HUDEP-2 (cell line): ENCODE measurements around the gene TTC9.

Experiments used
- DNase-seq, 76 experiments: peaks; one replicate each; lab custom pipeline; 2025; ENCODE audit not compliant: unreplicated experiment in 76 of 76; lab: John Stamatoyannopoulos, UW

TTC9 gene

DNA sequence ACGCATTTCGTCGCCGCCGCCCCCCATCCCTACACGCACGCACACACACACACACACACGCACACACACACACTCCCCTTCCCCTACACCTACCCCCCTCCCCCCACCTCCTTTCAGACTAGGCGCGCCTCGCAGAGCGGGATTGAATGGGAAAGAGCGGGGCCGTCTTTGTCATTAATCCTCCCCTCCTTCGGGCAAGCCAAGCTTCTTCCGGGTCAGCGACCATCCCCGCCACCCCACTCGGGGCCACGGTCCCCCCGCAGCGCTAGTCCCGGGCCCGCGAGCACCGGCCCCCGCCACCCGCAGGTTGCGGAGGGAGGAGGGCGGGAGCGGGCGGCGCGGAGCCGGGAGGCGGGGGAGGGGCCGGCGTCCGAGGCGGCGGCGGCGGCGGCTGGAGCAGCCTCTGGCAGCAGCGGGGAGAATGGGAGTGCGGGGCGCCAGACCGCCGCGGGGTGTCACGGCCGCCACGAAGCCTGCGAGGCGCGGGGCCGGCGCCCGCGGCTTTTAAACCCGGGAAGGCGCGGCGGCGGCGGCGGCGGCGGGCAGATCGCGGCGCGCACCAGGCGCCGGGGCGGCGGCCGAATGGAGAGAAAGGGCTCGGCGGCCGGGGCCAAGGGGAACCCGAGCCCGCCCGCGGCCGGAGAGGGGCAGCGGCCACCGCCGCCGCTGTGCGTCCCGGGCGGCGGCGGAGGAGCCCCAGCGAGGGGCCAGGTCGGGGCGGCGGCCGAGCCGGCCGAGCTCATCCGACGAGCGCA is at the start of gene TTC9:
Gene TTC9 (plus strand): TSS at position 369 of the 755 bp plus-strand sequence. CDS start 214 bp downstream, at position 583.
- DNase-seq = no peak

DNA sequence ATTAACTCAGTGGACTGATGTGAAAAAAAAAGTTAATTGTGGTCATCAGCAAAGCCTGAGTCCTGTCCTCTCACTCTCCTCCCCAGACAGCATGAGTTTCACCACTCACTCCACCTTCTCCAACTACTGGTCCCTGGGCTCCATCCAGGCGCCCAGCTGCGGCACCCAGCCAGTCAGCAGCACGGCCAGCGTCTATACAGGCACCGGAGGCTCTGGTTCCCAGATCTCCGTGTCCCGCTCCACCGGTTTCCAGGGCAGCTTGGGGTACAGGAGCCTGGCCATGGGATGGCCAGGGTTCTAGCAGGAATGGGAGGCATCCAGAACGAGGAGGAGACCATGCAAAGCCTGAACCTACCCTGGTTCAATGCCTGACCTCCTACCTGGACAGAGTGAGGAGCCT is 47.3 kb upstream of the TTC9 start:
- DNase-seq = no peak

DNA sequence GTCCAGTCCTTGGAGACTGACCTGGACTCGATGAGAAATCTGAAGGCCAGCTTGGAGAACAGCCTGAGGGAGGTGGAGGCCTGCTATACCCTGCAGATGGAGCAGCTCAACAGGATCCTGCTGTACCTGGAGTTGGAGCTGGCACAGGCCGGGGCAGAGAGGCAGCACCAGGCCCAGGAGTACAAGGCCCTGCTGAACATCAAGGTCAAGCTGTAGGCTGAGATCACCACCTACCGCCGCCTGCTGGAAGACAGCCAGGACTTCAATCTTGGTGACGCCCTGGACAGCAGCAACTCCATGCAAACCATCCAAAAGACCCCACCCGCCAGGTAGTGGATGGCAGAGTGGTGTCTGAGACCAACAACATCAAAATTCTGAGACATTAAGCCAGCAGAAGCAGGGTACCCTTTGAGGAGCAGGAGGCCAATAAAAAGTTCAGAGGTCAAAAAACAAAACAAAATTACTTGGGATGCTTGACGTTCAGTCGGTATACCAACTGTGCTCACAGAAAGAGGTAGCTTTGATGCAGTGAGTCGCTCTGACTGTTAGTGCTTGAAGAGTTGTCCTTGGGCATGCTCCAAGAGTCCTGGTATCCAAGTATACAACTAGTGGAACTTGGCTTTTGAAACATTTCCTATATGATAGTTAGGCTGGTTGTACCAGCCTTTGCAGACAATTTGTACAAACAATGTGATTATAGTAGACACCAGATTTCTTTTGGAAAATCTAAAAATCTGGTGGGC is 46.1 kb upstream of the TTC9 start:
- DNase-seq = peak in 9 of 76 experiments; percentile 0 to 14 (median 3)

DNA sequence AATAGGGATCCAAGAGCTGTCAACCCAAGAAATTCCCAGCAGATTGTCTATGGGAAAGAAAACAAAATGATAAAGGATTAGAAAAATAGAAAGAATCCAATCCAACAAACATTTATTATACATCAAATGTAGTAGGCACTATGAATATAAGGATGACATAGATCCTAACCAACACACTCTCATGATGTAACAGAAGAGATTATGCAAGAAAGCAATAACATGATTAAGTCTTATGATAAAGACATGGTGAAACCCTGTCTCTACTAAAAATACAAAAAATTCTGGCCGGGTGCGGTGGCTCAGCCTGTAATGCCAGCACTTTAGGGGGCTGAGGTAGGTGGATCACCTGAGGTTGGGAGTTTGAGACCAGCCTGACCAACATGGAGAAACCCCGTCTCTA is 44.0 kb upstream of the TTC9 start:
- no peak for DNase-seq

DNA sequence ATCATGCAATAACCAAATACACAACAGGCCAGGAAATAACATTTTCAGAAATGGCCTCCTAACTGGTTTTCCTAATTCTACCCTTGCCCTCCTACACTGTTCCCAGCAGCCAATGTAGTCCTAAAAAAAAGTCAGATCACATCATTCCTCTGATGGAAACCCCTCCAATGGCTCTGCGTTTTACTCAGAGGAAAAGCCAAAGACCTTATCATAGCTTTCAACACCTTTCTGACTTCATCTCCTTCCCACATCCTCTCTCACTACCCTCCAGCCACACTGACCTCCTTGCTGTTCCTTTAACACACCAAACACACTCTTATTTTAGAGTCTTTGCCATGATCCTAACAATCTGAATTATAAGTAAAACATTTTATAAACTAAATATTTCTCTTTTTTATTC is 42.4 kb upstream of the TTC9 start:
- DNase-seq = no peak

DNA sequence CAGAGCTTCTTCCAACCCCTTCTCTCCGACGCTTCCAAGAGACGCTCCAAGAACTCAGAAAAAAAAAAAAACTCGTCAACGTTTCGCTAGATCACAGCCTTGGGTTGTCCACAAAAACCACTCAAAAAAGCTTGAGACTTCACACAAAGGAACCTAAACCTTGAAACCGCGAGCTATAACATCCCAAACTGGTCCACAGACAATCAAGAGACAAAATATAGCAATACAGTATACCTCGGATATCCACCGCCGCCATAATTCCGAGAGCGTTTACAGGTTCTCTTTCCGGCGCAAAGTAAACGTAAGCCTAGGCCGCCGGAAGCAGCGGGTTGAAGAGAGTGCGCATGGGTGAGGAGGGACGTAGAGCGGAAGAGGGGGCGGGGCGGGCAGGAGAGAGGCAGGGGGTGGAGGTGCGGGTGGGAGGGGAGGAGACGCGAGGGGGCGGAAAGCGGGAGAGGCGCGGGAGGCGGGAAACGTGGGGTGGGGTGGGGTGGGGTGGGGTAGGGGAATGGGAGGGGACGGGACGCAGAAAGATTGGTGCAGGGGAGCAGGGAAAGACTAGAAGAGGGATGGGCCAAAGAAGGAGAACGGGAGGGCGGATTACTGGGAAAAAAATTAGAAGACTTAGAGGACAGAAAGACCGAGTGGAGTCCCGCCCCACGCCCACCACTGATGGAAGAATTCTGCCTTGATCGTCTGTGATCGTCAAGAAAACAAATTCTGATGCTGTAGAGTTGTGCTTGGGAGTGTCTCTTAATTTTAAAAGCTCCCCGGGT is 41.1 kb upstream of the TTC9 start, which contains the start of gene MED6:
Gene MED6 (minus strand): TSS at position 274 of the 776 bp plus-strand sequence. CDS start 18 bp downstream, at position 256.
- DNase-seq = peak in 74 of 76 experiments; percentile 2 to 91 (median 79)

DNA sequence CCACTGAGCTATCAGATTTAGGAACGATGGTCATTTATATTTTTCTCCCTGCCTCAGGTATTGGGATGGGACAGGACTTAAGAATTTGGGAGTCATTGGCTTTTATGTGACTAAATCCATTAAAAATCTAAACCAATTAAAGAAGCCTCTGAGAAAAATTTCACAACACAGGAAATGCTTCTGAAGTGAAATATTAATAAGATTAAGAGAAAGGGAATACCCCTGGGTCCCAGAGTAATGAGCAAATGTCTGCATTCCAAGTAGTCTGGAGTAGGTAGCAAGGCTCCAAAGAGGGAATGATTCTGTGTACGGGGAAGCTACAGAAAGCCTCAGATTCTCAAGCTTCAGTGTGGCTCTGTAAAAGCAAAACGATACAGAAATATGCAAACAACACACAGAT is 40.6 kb upstream of the TTC9 start:
- DNase-seq = no peak

DNA sequence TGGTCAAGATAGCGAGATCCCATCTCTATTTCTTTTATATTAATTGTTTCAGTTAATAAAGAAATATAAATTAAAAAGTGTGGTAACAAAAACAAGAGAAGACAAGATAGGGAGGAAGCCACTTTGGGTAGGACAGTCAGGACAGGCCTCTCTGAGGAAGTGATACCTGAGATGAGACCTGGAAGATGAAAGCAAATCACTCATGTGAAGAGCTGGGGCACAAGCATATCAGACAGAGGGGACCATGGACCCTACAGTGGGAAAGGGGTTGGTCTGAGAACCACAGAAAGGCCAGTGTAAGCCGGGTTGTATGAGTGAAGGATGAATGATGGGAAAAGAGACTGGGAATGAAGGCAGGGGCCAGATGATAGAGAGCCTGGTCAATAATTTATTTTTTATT is 39.5 kb upstream of the TTC9 start:
- DNase-seq = no peak

DNA sequence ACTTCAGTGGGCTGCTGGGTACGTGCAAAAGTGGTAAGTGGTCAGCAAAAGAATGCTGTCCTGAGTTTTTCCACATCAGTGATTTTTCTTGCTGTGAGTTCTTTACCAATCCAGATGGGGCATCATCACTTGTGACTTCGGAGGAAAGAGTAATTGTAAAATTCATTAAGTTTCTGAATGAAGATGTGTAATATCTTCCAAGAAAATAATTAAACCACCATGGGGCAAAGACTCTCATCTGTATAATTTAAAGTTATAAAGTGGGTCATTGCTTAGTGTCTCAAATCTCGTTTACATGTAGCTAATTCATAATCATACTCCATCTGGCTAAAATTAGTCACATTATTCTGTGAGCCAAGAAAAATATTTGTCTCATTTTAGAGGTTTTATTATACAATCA is 30.5 kb upstream of the TTC9 start:
- no peak for DNase-seq

DNA sequence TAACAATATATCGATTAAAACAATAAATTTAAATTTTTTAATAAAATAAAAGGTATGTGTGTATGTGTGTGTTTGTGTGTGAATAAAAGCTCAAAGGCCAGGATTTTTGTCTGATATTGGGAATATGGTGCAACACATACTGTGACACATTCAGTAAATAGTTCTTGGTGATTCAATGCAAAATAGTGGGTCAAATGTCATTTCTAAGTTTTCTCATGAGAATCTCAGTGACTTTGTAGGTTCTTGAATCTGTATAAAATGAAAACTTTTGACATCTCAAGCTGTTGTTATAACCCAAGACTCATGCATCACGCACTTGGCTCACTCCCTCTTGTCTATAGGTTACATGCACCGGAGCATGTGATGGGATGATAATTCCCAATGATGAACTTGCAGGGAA is 25.1 kb upstream of the TTC9 start:
- no peak for DNase-seq

DNA sequence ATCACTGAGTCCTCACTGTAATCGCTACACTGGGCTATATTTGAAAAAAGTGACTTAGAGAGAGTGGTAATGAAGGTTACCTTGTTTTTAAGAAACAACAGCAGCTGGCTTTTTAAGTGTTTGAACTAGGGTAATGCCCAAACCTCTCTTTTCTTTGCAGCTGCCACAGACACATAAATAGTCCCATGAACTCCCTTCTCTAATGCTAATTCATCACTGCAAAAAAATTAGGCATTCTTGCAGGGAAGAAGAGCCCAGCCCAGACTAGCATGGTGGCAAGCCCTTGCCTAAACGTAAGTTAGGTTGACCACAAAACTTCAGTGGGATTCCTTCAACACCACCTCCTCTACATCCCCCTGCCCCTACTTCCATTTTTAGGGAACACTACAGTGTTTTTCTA is 23.4 kb upstream of the TTC9 start:
- no peak for DNase-seq

DNA sequence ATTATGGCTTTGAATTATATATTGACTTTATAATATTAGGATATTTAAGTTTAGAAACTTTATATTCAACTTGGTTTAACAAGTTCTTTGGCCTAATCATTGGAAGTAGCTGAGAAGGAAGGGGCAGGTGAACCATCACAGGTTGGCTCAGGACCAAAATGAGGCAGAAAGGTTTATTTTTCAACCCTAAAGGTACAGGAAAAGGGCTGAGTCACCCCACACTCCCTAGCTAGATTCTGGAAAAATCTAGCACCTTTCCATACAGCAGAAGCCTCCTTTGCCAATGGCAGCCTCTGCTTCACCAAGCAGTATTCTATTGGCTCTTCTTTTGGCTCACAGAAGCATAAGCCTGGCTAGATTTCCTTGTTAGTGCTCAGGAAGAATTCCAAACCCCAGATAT is 22.0 kb upstream of the TTC9 start:
- no peak for DNase-seq

DNA sequence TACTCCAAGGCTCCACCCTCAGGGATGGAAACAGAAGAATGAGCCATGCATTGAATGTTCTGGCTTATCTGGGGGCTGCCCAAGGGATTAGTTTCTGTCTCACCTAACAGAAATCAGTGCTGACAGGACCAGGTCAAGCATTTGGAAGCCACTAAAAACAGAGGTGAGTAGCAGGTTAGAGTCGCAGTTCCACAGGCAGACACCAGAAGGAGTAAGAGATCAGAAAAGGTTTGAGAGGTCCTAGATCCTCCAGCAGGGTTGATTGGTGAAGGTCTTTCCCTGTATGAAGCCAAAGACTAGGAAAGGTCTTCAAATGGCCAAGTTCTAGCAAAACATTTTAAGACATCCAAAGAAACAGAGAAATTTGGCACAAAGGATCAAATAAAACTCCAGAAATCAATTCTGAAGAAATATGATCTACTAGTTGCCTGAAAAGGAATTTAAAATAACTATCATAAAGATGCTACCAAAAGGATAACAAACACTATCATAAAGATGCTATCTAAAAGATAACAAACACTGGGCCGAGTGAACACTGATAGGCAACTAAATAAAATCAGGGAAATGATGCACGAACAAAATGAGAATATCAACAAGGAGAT is 19.5 kb upstream of the TTC9 start:
- peak in 9 of 76 experiments; percentile 1 to 29 (median 7) for DNase-seq

DNA sequence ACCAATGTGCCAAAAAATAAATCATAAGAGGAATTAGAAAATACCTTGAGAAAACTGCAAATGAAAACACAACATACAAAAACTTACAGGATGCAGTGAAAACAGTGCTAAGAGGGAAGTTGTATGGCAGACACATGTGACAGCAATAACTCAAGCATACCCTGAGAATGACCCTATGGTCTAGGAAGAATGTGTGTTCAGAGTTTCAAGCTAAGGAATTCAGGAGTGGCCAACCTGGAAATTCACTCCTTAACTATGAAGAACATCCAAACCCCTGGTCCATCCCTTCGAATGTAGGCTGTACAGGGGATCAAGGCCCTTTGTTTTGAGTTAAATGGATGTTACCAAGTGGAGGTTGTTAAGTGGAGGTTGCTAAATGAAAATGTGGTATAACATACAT is 16.7 kb upstream of the TTC9 start:
- DNase-seq = no peak

DNA sequence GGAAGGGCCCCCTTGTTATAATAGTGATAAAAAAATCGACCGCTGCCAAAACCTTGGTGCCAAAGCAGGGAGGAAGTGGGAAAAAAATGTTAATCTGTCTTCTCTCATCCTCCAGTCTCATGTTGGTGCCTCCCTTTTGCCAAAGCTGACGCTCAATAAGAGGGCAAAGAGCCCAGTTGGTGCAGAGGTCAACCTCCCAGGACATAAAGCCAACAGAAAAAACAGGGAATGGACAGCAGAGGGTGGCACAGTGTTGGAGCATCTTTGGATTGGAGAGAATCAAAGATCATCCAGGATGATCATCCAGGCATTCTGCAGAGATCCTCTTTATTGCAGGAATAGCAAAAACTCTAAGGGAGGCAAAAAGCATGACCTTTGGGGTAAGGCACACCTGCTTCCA is 9.8 kb upstream of the TTC9 start:
- DNase-seq = no peak

DNA sequence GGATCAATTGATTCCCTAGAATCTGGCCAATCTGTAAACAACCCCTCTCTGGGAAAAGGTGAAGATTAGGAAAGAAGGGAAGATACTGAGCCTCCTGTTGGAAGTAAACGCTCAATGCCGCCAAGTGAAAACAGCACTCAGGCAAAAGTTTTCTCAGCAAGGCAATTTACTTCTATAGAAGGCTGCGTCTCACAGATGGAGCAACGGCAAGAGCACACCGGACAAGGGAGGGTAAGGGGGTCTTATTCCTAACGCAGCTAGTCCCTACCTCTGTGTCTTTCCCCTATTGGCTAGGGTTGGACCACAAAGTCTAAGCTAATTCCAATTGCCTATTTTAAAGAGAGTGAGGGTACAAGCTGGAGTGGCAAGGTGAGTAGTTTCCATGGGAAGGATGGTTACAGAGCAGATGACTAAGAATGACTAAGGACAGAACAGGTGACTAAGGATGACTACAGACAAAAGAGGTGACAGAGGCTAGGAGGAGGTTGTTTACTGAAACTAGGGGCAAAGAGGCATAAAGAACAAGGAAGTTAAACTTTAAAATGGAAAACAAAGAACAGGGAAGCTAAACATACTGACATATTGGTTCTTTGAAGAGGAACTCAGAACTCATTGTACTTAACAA is 5.6 kb upstream of the TTC9 start:
- DNase-seq = no peak

DNA sequence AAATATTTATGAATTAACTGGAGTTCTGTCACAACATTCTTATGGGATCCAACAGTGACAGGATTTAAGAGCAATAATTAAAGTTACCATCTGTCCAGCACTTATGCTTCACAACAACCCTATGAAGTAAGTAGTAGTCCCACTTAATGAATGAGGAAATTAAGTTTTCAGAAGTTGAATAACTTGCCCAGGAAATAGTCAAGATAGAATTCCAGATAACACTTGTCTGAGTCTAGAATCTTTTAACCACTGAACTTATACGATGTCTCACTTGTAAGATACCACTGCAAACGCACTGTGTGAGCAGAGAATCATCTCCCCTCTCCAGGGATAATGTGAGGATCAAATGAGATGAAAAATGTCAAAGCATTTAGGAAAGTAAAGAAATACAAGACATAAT is 3.3 kb upstream of the TTC9 start:
- DNase-seq = no peak

DNA sequence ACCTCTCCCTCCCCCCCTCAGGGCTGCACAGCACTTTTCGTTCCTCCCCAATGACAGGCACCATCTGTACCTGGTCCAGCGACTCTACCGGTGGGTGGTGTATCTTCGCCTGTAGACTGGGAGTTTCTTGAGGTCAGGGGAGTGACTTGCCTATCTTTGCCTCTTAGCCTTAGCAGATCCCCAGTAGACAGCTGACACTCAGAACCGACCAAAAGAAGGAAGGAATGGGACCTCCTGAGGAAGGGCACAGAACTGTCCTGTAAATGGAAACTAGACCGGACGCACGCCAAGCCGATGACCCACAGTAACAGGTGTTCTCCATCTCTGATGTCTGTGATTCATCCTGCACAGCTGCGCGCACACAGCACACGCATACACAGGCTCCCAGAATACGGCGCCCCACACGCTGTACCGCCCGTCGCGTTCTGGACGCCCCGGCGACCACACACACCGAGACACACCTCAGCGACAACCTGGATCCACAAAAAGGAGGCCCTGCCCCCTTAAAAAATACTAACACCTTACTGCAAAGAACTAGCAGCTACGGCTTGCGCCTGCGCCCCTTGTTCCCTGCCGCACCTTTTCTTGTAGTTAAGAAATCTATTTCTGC is 673 bp upstream of the TTC9 start:
- no peak for DNase-seq

DNA sequence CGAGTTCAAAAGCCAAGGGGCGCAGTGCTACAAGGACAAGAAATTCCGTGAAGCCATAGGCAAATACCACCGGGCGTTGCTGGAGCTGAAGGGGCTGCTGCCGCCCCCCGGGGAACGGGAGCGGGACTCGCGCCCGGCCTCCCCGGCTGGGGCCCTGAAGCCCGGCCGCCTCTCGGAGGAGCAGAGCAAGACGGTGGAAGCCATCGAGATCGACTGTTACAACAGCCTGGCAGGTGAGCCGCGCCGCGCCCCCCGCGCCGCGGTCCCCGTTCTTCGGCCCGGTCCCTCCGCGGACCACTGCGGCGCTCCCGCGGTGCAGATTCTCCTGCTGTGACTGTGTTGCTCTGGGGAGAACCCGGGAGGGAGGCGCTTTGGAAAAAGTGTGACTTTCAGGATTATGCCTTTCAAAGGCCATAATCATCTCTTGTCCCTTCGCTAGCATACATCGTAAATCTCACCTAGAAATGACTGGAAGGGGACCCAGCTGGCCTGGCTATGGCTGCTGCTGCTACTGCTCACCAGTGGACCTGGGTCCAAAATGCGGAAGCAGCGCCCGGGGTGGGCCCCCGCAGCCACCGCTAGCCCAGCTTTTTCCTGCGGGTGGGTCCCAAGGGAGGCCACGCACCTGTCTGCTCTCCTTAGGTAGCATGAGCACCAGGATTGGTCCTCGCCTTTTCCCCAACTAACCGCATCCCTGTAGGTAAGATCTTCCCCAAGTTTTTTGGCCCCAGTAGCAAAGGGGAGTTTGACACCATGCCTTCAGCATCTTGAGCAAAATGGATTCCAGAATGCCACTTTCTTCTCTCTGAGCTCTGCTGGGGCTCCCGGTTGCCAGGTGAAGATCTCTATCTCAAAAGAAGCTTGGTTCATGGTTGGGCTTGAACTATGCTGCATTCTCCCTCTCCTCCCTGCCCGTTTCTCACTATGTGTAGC is 853 bp downstream of the TTC9 start:
- DNase-seq = no peak
